ENCODE data around the gene SMARCA2.

GRCh38 chr9:2083479-2083878, 68.3 kb downstream of the SMARCA2 start:
- TF ChIP-seq CTCF (IDR thresholded peaks at IDR 0.05) (no peak), EZH2phosphoT487 (IDR thresholded peaks at IDR 0.05) (no peak)
